Daoy (cell line): ENCODE results near the gene CCDC47. TPM values are rescaled to one million over a fixed set of nuclear protein-coding genes. Genes with fewer than 3 reads are reported as not detected.
"Not testable (repeated sequence)": the region's sequence is repeated elsewhere in the genome, so short reads cannot be mapped to it uniquely, and the experiment has no call there.

Experiments used
- DNase-seq: peaks from one replicate; pipeline ENCODE4 v3.0.0-alpha.2; 2015; ENCODE audit warnings: low read depth
- total RNA-seq: library from RNA; depleted of rRNA; stranded (reverse); fragments of >200 nt; shearing (Covaris generic); gene quantifications from 2 replicates; pipeline ENCODE4 v1.2.3, GENCODE V29; 2014; rRNA removed

Gene CCDC47, protein sequence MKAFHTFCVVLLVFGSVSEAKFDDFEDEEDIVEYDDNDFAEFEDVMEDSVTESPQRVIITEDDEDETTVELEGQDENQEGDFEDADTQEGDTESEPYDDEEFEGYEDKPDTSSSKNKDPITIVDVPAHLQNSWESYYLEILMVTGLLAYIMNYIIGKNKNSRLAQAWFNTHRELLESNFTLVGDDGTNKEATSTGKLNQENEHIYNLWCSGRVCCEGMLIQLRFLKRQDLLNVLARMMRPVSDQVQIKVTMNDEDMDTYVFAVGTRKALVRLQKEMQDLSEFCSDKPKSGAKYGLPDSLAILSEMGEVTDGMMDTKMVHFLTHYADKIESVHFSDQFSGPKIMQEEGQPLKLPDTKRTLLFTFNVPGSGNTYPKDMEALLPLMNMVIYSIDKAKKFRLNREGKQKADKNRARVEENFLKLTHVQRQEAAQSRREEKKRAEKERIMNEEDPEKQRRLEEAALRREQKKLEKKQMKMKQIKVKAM
- total RNA-seq, result 94.1 and 117 TPM in 2 replicates

GRCh38 chr17:63773272-63774140 lies at the start of gene CCDC47:
Gene CCDC47, minus strand, starts transcription at chr17:63773597. Its CDS starts 7,422 bp downstream, at chr17:63766175.
- peak; percentile 99 for DNase-seq

GRCh38 chr17:63822537-63822936 lies 49.1 kb upstream of the CCDC47 start:
- no peak for DNase-seq

DNA sequence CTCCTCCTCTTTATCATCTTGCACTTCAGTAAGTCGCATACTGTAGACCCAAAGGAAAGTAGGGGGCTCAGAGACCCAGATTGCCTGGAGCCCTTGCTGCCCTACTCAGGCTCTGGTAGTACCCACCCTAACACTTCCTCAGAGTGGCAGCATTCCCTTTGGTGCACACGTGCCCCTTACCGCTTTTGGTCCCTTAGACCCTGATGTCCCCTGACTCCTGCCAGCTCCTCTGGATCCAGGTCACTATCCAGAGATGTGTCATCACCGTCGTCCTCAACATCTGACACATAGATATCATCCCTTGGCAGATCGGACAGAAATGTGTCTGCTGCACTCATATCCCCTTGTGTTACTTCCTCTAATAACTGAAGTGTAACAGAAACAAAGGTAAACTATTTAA lies 48.4 kb upstream of the CCDC47 start:
- no peak for DNase-seq

DNA sequence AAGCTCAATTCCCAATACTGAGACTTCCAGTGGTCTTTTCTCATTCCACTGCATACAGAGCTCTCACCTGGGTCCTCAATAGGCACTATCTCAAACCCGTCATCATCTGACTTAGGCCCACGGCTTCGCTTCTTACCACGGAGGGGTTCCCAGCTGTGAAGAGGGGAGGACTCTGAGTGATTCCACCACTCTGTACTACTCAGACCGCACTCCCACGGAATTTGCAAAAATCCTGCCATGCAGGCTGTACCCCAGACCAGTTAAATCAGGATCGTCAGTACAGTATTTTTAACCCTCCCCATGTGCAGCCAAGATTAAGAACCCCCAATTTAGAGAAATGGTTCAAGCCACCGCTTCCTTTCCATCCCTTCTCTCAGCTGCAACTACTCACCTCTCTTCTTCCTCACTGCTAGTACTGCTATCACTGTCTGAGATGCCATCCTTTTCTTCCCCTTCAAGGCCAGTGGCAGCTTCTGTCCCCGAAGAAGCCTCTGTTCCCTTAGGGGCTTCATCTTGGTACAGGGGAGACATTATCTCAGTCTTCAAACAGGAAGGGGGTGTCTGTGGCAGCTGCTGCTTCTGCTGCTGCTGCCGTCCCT lies 47.7 kb upstream of the CCDC47 start:
- DNase-seq, result no peak

- no peak for DNase-seq
These were observed 46.5 kb upstream of the CCDC47 start for GRCh38 chr17:63819585-63820537.

DNA sequence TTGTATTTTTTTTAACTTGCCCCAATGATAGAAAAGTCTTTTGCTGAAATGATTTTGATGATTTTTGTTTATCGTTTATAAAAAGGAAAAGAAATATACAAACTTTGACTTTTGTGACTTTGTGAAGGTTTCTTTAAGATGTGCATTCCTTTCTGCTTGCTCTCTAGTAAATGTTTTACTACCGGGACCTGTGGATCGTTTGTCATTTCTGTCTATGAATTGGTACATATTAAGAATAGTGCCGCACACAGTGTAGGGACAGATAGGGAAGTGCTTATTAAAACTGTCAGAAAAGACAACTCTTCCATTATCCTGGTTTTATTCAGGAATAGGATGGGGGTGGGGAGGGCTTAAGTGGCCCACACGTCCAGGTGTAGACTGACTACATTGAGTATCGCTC lies 45.7 kb upstream of the CCDC47 start:
- DNase-seq, result no peak

DNA sequence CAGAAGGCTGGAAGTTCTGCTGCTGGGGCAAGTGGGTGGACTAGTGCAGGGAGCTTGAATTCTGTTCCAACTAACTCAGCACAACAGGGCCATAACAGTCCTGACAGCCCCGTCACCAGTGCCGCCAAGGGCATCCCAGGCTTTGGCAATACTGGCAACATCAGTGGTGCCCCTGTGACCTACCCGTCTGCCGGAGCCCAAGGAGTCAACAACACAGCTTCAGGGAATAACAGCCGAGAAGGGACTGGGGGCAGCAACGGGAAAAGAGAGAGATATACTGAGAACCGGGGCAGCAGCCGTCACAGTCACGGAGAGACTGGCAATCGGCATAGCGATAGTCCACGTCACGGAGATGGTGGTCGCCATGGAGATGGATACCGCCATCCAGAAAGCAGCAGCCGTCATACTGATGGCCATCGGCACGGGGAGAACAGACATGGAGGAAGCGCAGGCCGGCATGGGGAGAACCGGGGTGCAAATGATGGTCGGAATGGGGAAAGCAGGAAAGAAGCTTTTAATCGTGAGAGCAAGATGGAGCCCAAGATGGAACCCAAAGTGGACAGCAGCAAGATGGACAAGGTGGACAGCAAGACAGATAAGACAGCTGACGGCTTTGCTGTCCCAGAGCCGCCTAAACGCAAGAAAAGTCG lies 44.5 kb upstream of the CCDC47 start:
- DNase-seq, result no peak

DNA sequence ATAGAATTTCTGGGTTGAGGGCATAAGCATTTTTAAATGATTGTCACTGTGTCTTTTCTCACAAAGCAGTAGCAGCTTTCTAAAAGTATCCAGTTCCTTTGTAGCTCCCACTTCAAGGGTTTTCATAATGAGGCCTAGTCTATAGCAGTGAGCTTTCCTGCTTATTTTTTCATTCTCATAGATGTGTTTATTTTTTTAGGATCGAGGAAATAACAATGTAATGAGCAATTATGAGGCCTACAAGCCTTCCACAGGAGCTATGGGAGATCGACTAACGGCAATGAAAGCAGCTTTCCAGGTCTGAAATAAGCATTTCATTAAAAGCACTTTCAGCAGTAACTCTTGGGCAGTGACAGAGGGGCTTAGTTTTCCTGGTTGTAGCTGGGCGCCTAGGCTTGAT lies 43.3 kb upstream of the CCDC47 start:
- no peak for DNase-seq

DNA sequence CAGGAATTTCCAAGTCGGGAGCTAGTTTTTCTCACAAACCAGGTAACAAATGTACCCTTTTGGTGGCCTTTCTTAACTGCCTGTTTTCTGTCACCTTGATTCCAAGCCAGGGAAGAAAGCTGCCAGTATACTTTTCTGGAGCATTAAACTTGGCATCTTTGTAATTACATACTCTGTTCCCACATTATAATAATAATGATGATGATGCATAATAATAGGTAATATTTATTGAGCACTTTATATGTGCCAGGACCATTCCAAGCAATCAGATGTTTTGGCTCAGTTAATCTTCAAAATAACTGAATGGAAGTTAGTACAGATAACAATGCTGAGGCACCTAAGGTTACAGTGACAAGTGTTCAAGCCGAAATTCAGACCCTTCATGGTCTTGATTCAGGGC lies 42.7 kb upstream of the CCDC47 start:
- DNase-seq, result no peak

DNA sequence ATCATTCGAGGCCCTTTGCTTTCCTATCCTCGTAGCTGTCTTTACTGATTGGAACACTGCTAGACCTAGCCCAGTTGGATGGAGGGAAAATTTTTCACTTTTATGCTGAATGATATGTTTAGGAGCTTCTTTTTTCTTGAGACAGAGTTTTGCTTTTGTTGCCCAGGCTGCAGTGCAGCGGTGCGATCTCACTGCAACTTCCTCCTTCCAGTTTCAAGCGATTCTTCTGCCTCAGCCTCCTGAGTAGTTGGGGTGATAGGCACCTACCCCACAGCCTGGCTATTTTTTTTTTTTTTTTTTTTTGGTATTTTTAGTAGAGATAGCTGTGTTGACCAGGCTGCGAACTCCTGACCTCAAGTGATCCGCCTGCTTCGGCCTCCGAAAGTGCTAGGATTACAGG lies 36.6 kb upstream of the CCDC47 start:
- no peak for DNase-seq

DNA sequence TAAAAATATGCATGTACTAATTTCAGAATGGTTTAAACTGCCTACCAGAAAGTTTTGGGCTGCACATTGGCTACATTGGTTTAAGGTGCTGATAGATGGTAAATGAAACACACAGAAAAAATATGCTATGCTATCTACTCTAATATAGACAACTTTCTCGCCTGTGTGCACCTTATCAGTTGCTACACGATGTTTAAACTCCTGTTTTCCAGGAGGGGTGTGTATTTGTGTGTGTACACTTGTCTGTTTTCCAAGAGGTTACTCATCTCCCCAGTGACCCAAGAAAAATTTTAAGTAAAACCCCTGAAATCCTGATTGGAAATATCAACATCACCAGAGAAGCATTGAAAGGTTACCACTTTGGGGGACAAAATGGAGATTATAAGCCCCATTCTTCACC lies 32.2 kb upstream of the CCDC47 start:
- no peak for DNase-seq

DNA sequence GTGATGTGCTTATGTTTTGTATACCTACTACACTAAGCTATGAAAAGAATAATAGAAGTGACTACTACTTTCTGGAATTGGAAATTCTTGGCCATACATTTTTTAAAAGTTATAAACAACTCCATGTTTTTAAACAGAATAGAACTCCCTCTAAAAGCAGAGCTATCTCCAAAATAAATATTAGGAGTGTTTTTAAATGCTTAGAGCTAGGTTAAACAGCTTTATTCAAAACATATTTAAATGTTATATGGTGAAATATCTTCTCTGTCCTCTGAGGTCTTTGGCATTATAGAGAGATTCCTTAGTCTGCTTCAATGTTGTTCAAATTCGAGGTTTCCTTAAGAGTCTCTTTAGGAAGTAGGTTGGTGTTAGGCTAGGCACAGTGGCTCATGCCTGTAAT lies 30.9 kb upstream of the CCDC47 start:
- no peak for DNase-seq

- DNase-seq, result no peak
These were observed 27.4 kb upstream of the CCDC47 start for GRCh38 chr17:63800783-63801182.

- no peak for DNase-seq
These were observed 25.2 kb upstream of the CCDC47 start for GRCh38 chr17:63798572-63799106.

DNA sequence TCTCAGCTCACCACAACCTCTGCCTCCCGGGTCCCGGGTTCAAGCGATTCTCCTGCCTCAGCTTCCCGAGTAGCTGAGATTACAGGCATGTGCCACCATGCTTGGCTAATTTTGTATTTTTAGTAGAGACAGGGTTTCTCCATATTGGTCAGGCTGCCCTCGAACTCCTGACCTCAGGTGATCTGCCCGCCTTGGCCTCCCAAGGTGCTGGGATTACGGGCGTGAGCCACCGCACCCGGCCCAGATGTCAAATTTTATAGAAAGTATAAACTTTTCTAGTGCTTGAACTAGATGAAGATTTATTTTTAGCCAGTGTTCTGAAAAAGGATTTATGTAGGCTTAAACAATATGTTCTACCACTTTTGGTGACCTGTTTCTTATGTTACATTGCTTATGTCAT lies 23.0 kb upstream of the CCDC47 start:
- not testable (repeated sequence) for DNase-seq

DNA sequence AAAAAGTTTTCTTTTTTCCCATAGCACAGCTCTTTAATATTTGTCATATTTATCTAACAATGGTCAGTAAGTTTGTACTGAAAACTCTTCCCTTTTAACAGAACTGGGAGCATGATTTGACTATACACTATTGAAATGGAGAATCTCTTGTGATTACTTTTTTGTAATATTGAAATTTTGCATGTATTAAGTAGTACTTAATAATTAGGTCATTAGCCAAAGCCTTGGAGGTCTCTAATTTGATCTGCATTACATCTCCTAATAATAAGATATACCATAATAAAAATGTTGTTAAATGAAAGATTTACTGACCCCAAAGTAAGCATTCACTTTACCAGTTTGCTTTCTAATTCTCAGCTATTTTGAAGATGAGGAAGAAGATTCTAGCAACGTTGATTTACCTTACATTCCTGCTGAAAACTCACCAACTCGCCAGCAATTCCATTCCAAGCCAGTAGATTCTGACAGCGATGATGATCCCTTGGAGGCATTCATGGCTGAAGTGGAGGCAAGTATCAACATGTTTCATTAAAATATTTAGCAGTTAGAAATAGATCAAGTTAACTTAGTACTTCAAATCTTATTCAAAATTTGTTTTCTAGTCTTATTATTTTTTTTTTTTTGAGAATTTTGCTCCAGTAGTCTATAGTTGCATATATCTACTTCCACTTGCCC lies 18.8 kb upstream of the CCDC47 start:
- DNase-seq, result no peak

- no peak for DNase-seq
These were observed 16.7 kb upstream of the CCDC47 start for GRCh38 chr17:63790057-63790456.

GRCh38 chr17:63786971-63787711 lies 13.7 kb upstream of the CCDC47 start:
- no peak for DNase-seq

DNA sequence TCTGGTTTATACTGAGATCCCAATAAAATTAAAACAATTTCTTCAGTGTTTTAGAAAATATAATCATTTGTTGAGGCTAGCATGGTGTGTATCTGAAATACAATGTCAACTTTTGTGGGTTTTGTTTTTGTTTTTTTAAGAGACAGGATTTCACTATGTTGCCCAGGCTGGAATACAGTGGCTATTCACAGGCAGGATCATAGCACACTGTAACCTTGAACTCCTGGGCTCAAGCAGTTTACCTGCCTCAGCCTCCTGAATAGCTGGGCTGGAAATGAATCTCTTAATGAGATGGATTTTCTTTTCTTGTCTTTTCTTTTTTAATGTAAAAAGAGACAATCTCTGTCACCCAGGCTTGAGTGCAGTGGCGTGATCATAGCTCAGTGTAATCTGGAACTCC lies 12.7 kb upstream of the CCDC47 start:
- no peak for DNase-seq
